Neuronal stem cell (in vitro differentiated cells): ENCODE data around the gene SLC22A4.

Source experiments
- DNase-seq: peaks from one replicate; pipeline ENCODE4 v3.0.0-alpha.2; 2013; ENCODE audit warnings: low spot score
- H2AFZ ChIP-seq: one replicate; pipeline ENCODE4 v1.6.1; 2013; ENCODE audit warnings: mild to moderate bottlenecking, low read length, inconsistent platforms
- H2AK5ac ChIP-seq: 2 replicates; pipeline ENCODE4 v1.6.1; 2013; ENCODE audit warnings: low read depth, mild to moderate bottlenecking, inconsistent platforms, low read length, moderate library complexity, mixed read lengths
- H2BK120ac ChIP-seq: 2 replicates; pipeline ENCODE4 v1.6.1; 2013; ENCODE audit warnings: low read depth, mild to moderate bottlenecking, inconsistent platforms, low read length, moderate library complexity, mixed read lengths
- H2BK12ac ChIP-seq: one replicate; pipeline ENCODE4 v1.6.1; 2013; ENCODE audit warnings: low read length, inconsistent platforms
- H2BK15ac ChIP-seq: 2 replicates; pipeline ENCODE4 v1.6.1; 2013; ENCODE audit warnings: mild to moderate bottlenecking, low read length, inconsistent platforms, mixed read lengths
- H2BK5ac ChIP-seq: one replicate; pipeline ENCODE4 v1.6.1; 2013; ENCODE audit warnings: inconsistent platforms, mild to moderate bottlenecking, low read length, moderate library complexity
- H3K14ac ChIP-seq: one replicate; pipeline ENCODE4 v1.6.1; 2013; ENCODE audit warnings: low read length, inconsistent platforms
- H3K18ac ChIP-seq: 2 replicates; pipeline ENCODE4 v1.6.1; 2013; ENCODE audit warnings: low read length, inconsistent platforms
- H3K23ac ChIP-seq: 2 replicates; pipeline ENCODE4 v1.6.1; 2013; ENCODE audit warnings: low read depth, mild to moderate bottlenecking, mixed read lengths, low read length, inconsistent platforms; ENCODE audit not compliant: poor library complexity
- H3K27ac ChIP-seq: replicated peaks from 3 replicates; pipeline ENCODE4 v1.5.1; 2013; ENCODE audit warnings: low read length, inconsistent platforms
- H3K27me3 ChIP-seq, 3 experiments: 2 replicates each; pipeline ENCODE4 v1.6.1; 2013; ENCODE audit warnings: low read length in 3 of 3, mild to moderate bottlenecking in 2 of 3, inconsistent platforms in 1 of 3, low read depth in 1 of 3, mixed read lengths in 1 of 3, moderate library complexity in 1 of 3; ENCODE audit not compliant: control insufficient read depth in 3 of 3, insufficient read depth in 3 of 3
- H3K36me3 ChIP-seq, 2 donors: replicated peaks in 1 of 2; 2 replicates each; pipeline ENCODE4 v1.6.1; 2013; ENCODE audit warnings: low read length in 2 of 2; ENCODE audit not compliant: control insufficient read depth in 2 of 2, insufficient read depth in 2 of 2
- H3K4ac ChIP-seq: 2 replicates; pipeline ENCODE4 v1.6.1; 2013; ENCODE audit warnings: inconsistent platforms, mild to moderate bottlenecking, low read length, moderate library complexity
- H3K4me1 ChIP-seq, 2 donors: 1 replicate in 1 of 2; 2 replicates in 1 of 2; pipeline ENCODE4 v1.6.1; 2013; ENCODE audit warnings: low read length in 2 of 2, low read depth in 1 of 2; ENCODE audit not compliant: control insufficient read depth in 2 of 2, insufficient read depth in 1 of 2
- H3K4me2 ChIP-seq: one replicate; pipeline ENCODE4 v1.6.1; 2013; ENCODE audit warnings: mild to moderate bottlenecking, low read length, inconsistent platforms; ENCODE audit not compliant: insufficient read depth, poor library complexity, severe bottlenecking
- H3K4me3 ChIP-seq, 2 donors: 2 replicates each; pipeline ENCODE4 v1.5.1; 2013; ENCODE audit warnings: low read length in 2 of 2, mild to moderate bottlenecking in 2 of 2, inconsistent platforms in 1 of 2, moderate library complexity in 1 of 2
- H3K79me1 ChIP-seq: one replicate; pipeline ENCODE4 v1.6.1; 2013; ENCODE audit warnings: low read depth, mild to moderate bottlenecking, inconsistent platforms, low read length, moderate library complexity
- H3K9ac ChIP-seq: one replicate; pipeline ENCODE4 v1.6.1; 2013; ENCODE audit warnings: mild to moderate bottlenecking, low read depth, low read length, inconsistent platforms; ENCODE audit not compliant: poor library complexity
- H3K9me3 ChIP-seq, 2 donors: replicated peaks in 1 of 2; 2 replicates each; pipeline versions ENCODE3 to v1.6.1; 2013; ENCODE audit warnings: low read length in 2 of 2, mild to moderate bottlenecking in 2 of 2, inconsistent platforms in 1 of 2, low read depth in 1 of 2, mixed read lengths in 1 of 2, moderate library complexity in 1 of 2; ENCODE audit not compliant: control insufficient read depth in 2 of 2, insufficient read depth in 1 of 2
- H4K8ac ChIP-seq: one replicate; pipeline ENCODE4 v1.6.1; 2013; ENCODE audit warnings: low read depth, mild to moderate bottlenecking, inconsistent platforms, low read length, moderate library complexity
- H4K91ac ChIP-seq: one replicate; pipeline ENCODE4 v1.6.1; 2013; ENCODE audit warnings: low read length, low read depth, mild to moderate bottlenecking, inconsistent platforms; ENCODE audit not compliant: poor library complexity
- WGBS, 2 donors: extraction: QIAGEN DNeasy Blood & Tissue Kit; methylation state at CpG; one replicate each; pipeline ENCODE4 v1.1.7; 2013; ENCODE audit warnings: missing lambda C conversion rate in 2 of 2, mixed read lengths in 1 of 2; ENCODE audit not compliant: insufficient read length in 2 of 2, insufficient replicate concordance in 1 of 2; ENCODE audit errors: extremely low coverage in 2 of 2; 5-methylcytosine and 5-hydroxymethylcytosine counted together

The SLC22A4 gene

DNA sequence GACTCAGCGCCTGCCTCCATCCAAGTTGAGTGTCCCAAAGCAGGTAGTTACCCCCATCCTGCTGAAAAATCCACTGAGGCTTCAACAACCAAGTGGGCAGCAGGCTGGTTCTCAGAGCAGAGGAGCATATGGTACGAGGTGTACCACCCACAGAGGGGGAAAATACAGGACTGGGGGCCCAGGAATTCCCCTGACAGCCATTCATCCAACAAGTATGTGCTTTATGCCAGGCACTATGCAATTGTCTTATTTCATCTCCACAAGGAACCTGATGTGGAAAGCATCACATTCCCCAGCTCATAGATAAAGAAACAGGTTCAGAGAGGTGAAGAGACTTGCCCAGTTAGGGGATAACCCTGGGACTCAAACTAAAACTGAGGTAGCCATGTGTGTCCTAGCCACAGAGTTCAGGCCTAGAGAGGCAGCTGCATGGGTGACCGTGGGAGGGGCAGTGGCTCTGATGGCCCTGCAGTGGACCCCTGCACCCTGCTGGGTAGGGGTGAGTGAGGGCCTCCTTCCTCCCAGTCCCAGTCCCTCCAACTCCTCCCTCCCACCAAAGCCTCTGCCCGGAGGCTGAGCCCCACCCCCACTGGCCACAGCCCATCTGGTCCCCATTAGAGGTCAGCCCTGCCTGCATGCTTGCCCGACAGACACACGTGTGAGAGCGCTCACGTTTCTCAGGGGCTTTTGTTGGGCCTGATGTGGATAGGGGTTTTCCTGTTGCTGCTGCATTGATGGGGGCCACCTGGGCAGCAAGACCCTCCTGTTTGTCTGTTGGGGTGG is 25.2 kb upstream of the SLC22A4 start:
- Histone ChIP-seq H3K4ac (no peak overlapping the region), H3K18ac (peak overlapping the region; percentile 73), H3K23ac (no peak overlapping the region), H3K36me3 (peaks cover 0 to 7% of the 10 kb centered on the region in 2 donors), H4K8ac (no peak overlapping the region), H4K91ac (no peak overlapping the region), H3K27me3 (no peaks in the 10 kb centered on the region), H3K4me3 (no peak overlapping the region), H3K14ac (no peak overlapping the region), H2BK120ac (peak overlapping the region; percentile 39), H2BK5ac (peak overlapping the region; percentile 70), H2AK5ac (peak overlapping the region; percentile 47), H2BK12ac (no peak overlapping the region), H2AFZ (peak overlapping the region; percentile 59), H3K27ac (no peak overlapping the region), H3K9me3 (no peaks in the 10 kb centered on the region), H3K79me1 (no peaks in the 10 kb centered on the region), H3K9ac (no peak overlapping the region), H3K4me2 (no peak overlapping the region), H2BK15ac (peak overlapping the region; percentile 52), H3K4me1 (peaks cover 4 to 30% of the 10 kb centered on the region in 2 donors)
- WGBS, 2 donors: no CpG with 5 or more reads among the region's 8 CpGs
- no peak for DNase-seq

DNA sequence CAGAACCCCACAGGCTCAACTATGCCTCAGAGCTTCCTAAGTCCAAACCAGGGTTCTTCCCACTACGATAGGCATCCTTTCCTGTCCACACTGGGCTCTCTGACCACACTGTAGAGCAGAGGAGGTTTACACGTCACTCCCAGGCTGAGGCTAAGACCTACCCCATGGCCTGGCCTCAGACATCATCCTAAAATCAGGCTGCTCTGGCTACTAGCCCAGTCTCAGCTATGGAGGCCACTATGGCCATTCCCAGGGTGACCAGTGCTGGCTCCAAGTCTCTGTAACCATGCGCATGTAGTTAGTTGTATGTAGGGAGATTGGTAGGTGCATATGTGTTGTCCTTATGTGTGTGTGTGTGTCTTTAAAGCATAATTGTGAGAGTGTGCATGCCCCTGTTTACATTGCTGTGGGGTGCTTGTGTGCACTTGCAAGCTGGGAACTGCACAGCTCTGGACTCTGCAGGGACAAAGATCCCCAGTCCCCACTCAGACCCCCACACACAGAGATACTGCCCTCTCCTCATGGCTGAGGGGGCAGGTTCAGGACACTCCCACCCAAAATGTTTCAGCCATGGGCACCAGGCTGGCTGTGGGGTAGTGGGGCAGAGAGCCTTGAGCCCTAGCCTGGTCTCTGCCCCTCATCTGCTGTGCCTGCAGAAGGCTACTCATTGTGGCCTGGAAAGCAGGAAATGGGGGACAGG is 24.4 kb upstream of the SLC22A4 start:
- H2BK15ac ChIP-seq: peak overlapping the region; percentile 52
- DNase-seq: no peak
- no peak overlapping the region for H3K23ac ChIP-seq
- WGBS, 2 donors: no CpG with 5 or more reads among the region's 3 CpGs
- H3K36me3 ChIP-seq: peaks cover 0 to 7% of the 10 kb centered on the region in 2 donors
- no peak overlapping the region for H3K27ac ChIP-seq
- no peaks in the 10 kb centered on the region for H3K9me3 ChIP-seq
- no peak overlapping the region for H3K14ac ChIP-seq
- no peak overlapping the region for H2BK12ac ChIP-seq
- H2BK5ac ChIP-seq: no peak overlapping the region
- no peak overlapping the region for H4K8ac ChIP-seq
- H3K18ac ChIP-seq: peak overlapping the region; percentile 55
- H3K79me1 ChIP-seq: no peaks in the 10 kb centered on the region
- no peak overlapping the region for H3K9ac ChIP-seq
- H4K91ac ChIP-seq: peak overlapping the region; percentile 50
- H3K4me1 ChIP-seq: peaks cover 4 to 28% of the 10 kb centered on the region in 2 donors
- H2AFZ ChIP-seq: peak overlapping the region; percentile 59
- H2BK120ac ChIP-seq: peak overlapping the region; percentile 39
- no peak overlapping the region for H3K4me2 ChIP-seq
- peak overlapping the region in 1 of 2 donors; percentile 7 for H3K4me3 ChIP-seq
- H3K27me3 ChIP-seq: no peaks in the 10 kb centered on the region
- no peak overlapping the region for H3K4ac ChIP-seq
- peak overlapping the region; percentile 47 for H2AK5ac ChIP-seq

DNA sequence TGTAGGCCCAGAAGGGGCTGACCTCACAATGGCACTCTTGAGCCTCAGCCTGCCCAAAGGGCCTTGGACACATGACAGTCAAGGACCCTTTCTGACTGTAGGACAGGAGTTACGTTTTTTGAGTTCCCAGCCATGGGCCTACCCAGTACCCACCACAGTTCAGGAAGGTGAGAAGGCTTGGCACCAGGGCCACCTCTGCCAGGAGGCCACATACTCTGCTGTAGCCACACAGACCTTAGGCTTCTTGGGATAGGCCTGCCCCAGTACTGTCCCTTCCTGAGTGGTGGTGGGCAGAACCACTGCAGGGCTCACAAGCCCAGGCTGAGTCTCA is 23.9 kb upstream of the SLC22A4 start:
- Histone ChIP-seq H3K14ac (no peak overlapping the region), H2BK12ac (no peak overlapping the region), H2BK5ac (no peak overlapping the region), H3K79me1 (no peaks in the 10 kb centered on the region), H2BK15ac (no peak overlapping the region), H3K4ac (no peak overlapping the region), H2AK5ac (no peak overlapping the region), H3K4me3 (no peak overlapping the region), H3K36me3 (peaks cover 0 to 7% of the 10 kb centered on the region in 2 donors), H2AFZ (no peak overlapping the region), H3K4me2 (no peak overlapping the region), H3K27ac (no peak overlapping the region), H3K9me3 (no peaks in the 10 kb centered on the region), H4K91ac (no peak overlapping the region), H2BK120ac (no peak overlapping the region), H3K23ac (no peak overlapping the region), H3K4me1 (peaks cover 4 to 25% of the 10 kb centered on the region in 2 donors), H4K8ac (no peak overlapping the region), H3K27me3 (no peaks in the 10 kb centered on the region), H3K18ac (peak overlapping the region; percentile 54), H3K9ac (no peak overlapping the region)
- no CpG with 5 or more reads among the region's 1 CpG for WGBS, 2 donors
- DNase-seq: no peak

DNA sequence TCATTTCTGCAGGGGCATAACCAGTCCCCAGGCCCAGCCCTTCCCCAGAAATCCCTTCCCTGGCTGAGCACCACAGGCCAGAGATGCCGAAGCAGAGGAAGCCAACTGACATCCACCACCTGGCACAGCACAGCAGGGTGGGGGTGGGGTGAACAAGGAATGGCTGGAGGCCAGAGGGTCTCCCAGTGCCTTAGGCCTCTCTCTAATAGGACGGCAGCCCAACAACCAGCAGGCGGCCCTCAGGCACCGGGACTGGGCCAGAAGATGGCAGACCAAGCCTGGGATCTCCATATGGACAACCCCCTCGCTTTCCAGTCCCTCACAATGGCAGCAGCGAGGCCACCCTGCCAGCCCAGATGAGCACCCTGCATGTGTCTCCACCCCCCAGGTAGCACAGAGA is 23.5 kb upstream of the SLC22A4 start:
- no peak overlapping the region for H4K91ac ChIP-seq
- no peaks in the 10 kb centered on the region for H3K79me1 ChIP-seq
- no peak overlapping the region for H2AFZ ChIP-seq
- H3K18ac ChIP-seq: no peak overlapping the region
- no peaks in the 10 kb centered on the region for H3K27me3 ChIP-seq
- no peak overlapping the region for H2BK12ac ChIP-seq
- no peak overlapping the region for H3K4me2 ChIP-seq
- H3K9me3 ChIP-seq: no peaks in the 10 kb centered on the region
- H3K36me3 ChIP-seq: peaks cover 0 to 7% of the 10 kb centered on the region in 2 donors
- no peak overlapping the region for H3K23ac ChIP-seq
- no peak overlapping the region for H3K9ac ChIP-seq
- WGBS, 2 donors: no CpG with 5 or more reads among the region's 6 CpGs
- no peak overlapping the region for H3K14ac ChIP-seq
- H3K27ac ChIP-seq: no peak overlapping the region
- no peak overlapping the region for H2BK5ac ChIP-seq
- DNase-seq: no peak
- H4K8ac ChIP-seq: no peak overlapping the region
- H3K4me3 ChIP-seq: no peak overlapping the region
- no peak overlapping the region for H3K4ac ChIP-seq
- H2AK5ac ChIP-seq: no peak overlapping the region
- no peak overlapping the region for H2BK120ac ChIP-seq
- H3K4me1 ChIP-seq: peaks cover 4 to 22% of the 10 kb centered on the region in 2 donors
- no peak overlapping the region for H2BK15ac ChIP-seq
